Osteocyte (in vitro differentiated cells): ENCODE data around the gene SP1. TPM values are rescaled to one million over a fixed set of nuclear protein-coding genes. Genes with fewer than 3 reads are reported as not detected.
"Not testable (repeated sequence)": the region's sequence is repeated elsewhere in the genome, so short reads cannot be mapped to it uniquely, and the experiment has no call there.

Experiments used
- DNase-seq: peaks from one replicate; pipeline ENCODE4 v3.0.0; 2021; ENCODE audit warnings: mixed read lengths; ENCODE audit not compliant: unreplicated experiment; ENCODE audit errors: extremely low spot score
- H3K27ac Mint-ChIP-seq: one replicate; pipeline ENCODE4 v1.8.0; 2021; ENCODE audit warnings: mild to moderate bottlenecking, mixed read lengths; ENCODE audit not compliant: unreplicated experiment
- H3K27me3 Mint-ChIP-seq: one replicate; pipeline ENCODE4 v1.8.0; 2021; ENCODE audit warnings: mixed read lengths; ENCODE audit not compliant: unreplicated experiment
- H3K36me3 Mint-ChIP-seq: one replicate; pipeline ENCODE4 v1.8.0; 2021; ENCODE audit warnings: mixed read lengths; ENCODE audit not compliant: unreplicated experiment
- H3K4me1 Mint-ChIP-seq: one replicate; pipeline ENCODE4 v1.8.0; 2021; ENCODE audit warnings: mixed read lengths; ENCODE audit not compliant: unreplicated experiment
- H3K4me3 Mint-ChIP-seq: one replicate; pipeline ENCODE4 v1.8.0; 2021; ENCODE audit warnings: mild to moderate bottlenecking, moderate library complexity, mixed read lengths; ENCODE audit not compliant: unreplicated experiment
- H3K9me3 Mint-ChIP-seq: one replicate; pipeline ENCODE4 v1.8.0; 2021; ENCODE audit warnings: mixed read lengths; ENCODE audit not compliant: unreplicated experiment
- CTCF ChIP-seq: fragments of 200-600 bp; sonication (generic); IDR thresholded peaks from 2 replicates; pipeline ENCODE4 v1.5.0; 2021; ENCODE audit warnings: antibody characterized with exemption, mild to moderate bottlenecking, moderate library complexity
- total RNA-seq: library from RNA; stranded (reverse); gene quantifications from 2 replicates; pipeline ENCODE4 v1.2.1, GENCODE V29; 2021

SP1 gene
- total RNA-seq, 1 donor from 2014 or later = 77.0 TPM

- TF ChIP-seq CTCF = no peak
- DNase-seq = no peak
- Mint-ChIP-seq H3K4me1 (peaks cover 46% of the 10 kb centered on the region), H3K9me3 (no peaks in the 10 kb centered on the region), H3K27me3 (no peaks in the 10 kb centered on the region), H3K4me3 (peak overlapping the region; percentile 88), H3K36me3 (peaks cover 16% of the 10 kb centered on the region), H3K27ac (peak overlapping the region; percentile 96)
Observed at GRCh38 chr12:53380794-53381730, 1.1 kb downstream of the SP1 start.

- TF ChIP-seq CTCF = peak; percentile 40
- Mint-ChIP-seq H3K27me3 (no peaks in the 10 kb centered on the region), H3K9me3 (no peaks in the 10 kb centered on the region), H3K4me1 (peaks cover 55% of the 10 kb centered on the region), H3K4me3 (peak overlapping the region; percentile 88), H3K36me3 (peaks cover 18% of the 10 kb centered on the region), H3K27ac (peak overlapping the region; percentile 96)
- no peak for DNase-seq
Observed at GRCh38 chr12:53381731-53382630, 2.0 kb downstream of the SP1 start.

- Mint-ChIP-seq H3K27me3 (no peaks in the 10 kb centered on the region), H3K4me1 (peaks cover 67% of the 10 kb centered on the region), H3K27ac (peak overlapping the region; percentile 41), H3K9me3 (no peaks in the 10 kb centered on the region), H3K4me3 (peak overlapping the region; percentile 63), H3K36me3 (peaks cover 21% of the 10 kb centered on the region)
- no peak for TF ChIP-seq CTCF
- DNase-seq = no peak
Observed at GRCh38 chr12:53383258-53383657, 3.3 kb downstream of the SP1 start.

GRCh38 chr12:53386381-53386780 lies 6.4 kb downstream of the SP1 start:
- not testable (repeated sequence) for DNase-seq, H3K27me3 Mint-ChIP-seq, H3K9me3 Mint-ChIP-seq
- Mint-ChIP-seq H3K36me3 (peaks cover 27% of the 10 kb centered on the region), H3K27ac (peak overlapping the region; percentile 76), H3K4me1 (peaks cover 89% of the 10 kb centered on the region), H3K4me3 (peak overlapping the region; percentile 60)

- peaks cover 70% of the 10 kb centered on the region for H3K4me1 Mint-ChIP-seq
- no peak overlapping the region for H3K27ac Mint-ChIP-seq
- TF ChIP-seq CTCF = no peak
Observed at GRCh38 chr12:53388932-53389331, 9.0 kb downstream of the SP1 start.

More at GRCh38 chr12:53388932-53389331, 9.0 kb downstream of the SP1 start:
- peaks cover 11% of the 10 kb centered on the region for H3K36me3 Mint-ChIP-seq
- no peaks in the 10 kb centered on the region for H3K27me3 Mint-ChIP-seq
- H3K4me3 Mint-ChIP-seq = no peak overlapping the region
- H3K9me3 Mint-ChIP-seq = no peaks in the 10 kb centered on the region
- DNase-seq = no peak
